HepG2 (cell line): ENCODE results near the gene PSMD10. TPM values are rescaled to one million over a fixed set of nuclear protein-coding genes. Genes with fewer than 3 reads are reported as not detected.

Experiments used
- ATAC-seq: fragments of 200-7000 bp; cut with Tn5 transposase; 3 replicates; pipeline ENCODE4 v1.9.1; 2020; ENCODE audit warnings: mild to moderate bottlenecking, moderate library complexity
- BruUV-seq: library from RNA; stranded (reverse); fragments of 400-500 nt; replicated peaks from 2 replicates; lab custom pipeline; 2021; lab: Mats Ljungman, UMichigan
- CTCF ChIA-PET: fragments of 300-600 bp; formaldehyde crosslinking; extraction: SDS; loops from one replicate; lab custom pipeline; 2021; ENCODE audit warnings: low total read pairs, inconsistent platforms, low intra/inter-chr PET ratio; lab: Yijun Ruan, JAX
- POLR2A ChIA-PET: fragments of 350-600 bp; sonication (Branson Sonifier 250); formaldehyde crosslinking; loops from one replicate; lab custom pipeline; 2020; ENCODE audit warnings: antibody characterized with exemption, inconsistent platforms; lab: Yijun Ruan, JAX
- DNase-seq: peaks from one replicate; pipeline ENCODE4 v3.0.0-alpha.2; 2015; ENCODE audit warnings: low spot score
- FAIRE-seq: peaks from 3 replicates; lab custom pipeline; 2011; peaks lifted over from hg19 to GRCh38; lab: Jason Lieb, UNC
- H2AFZ ChIP-seq: one replicate; pipeline ENCODE4 v1.6.1; 2011; ENCODE audit warnings: low read length, inconsistent platforms
- H3K27ac ChIP-seq: fragments of 300-600 bp; 3 replicates; pipeline ENCODE4 v1.8.0; 2011; ENCODE audit warnings: mixed run types, mild to moderate bottlenecking, mixed read lengths, low read length, inconsistent platforms; ENCODE audit not compliant: insufficient read depth; ENCODE audit errors: extremely low read length
- H3K27me3 ChIP-seq, 2 experiments: fragments of 200-600 bp in 1 of 2; 2 replicates in 1 of 2; 3 replicates in 1 of 2; pipeline versions ENCODE4 v1.6.0 to v1.8.0; 2011; ENCODE audit warnings: low read length in 2 of 2, mild to moderate bottlenecking in 2 of 2, moderate library complexity in 2 of 2, inconsistent platforms in 1 of 2; ENCODE audit not compliant: insufficient read depth in 2 of 2, control insufficient read depth in 1 of 2
- H3K36me3 ChIP-seq, 2 experiments: fragments of 200-600 bp in 1 of 2; replicated peaks in 1 of 2; 2 replicates in 1 of 2; 3 replicates in 1 of 2; pipeline versions ENCODE4 v1.5.1 to v1.8.0; 2011; ENCODE audit warnings: low read length in 2 of 2, inconsistent platforms in 1 of 2; ENCODE audit not compliant: insufficient read depth in 2 of 2, control insufficient read depth in 1 of 2
- H3K4me1 ChIP-seq: 2 replicates; pipeline ENCODE4 v1.5.1; 2012; ENCODE audit warnings: low read length, inconsistent platforms; ENCODE audit not compliant: insufficient read depth
- H3K4me2 ChIP-seq: 2 replicates; pipeline ENCODE4 v1.6.0; 2011; ENCODE audit warnings: low read depth, low read length, inconsistent platforms
- H3K4me3 ChIP-seq, 3 experiments: fragments of 200-600 bp in 1 of 3; sonication (generic), shearing (Covaris generic) in 1 of 3; replicated peaks in 1 of 3; 2 replicates each; pipeline ENCODE4 v1.5.1; 2011 to 2016; ENCODE audit warnings: low read length in 3 of 3, inconsistent platforms in 2 of 3, low read depth in 2 of 3, mild to moderate bottlenecking in 2 of 3, control low read depth in 1 of 3, mixed read lengths in 1 of 3; ENCODE audit not compliant: insufficient read depth in 1 of 3
- H3K79me2 ChIP-seq: one replicate; pipeline ENCODE4 v1.6.1; 2011; ENCODE audit warnings: low read length, inconsistent platforms; ENCODE audit not compliant: insufficient read depth
- H3K9ac ChIP-seq: 2 replicates; pipeline ENCODE4 v1.6.0; 2011; ENCODE audit warnings: mild to moderate bottlenecking, low read depth, low read length, inconsistent platforms; ENCODE audit not compliant: insufficient read depth
- H3K9me3 ChIP-seq: 2 replicates; pipeline ENCODE4 v1.5.1; 2012; ENCODE audit warnings: mild to moderate bottlenecking, low read length
- H4K20me1 ChIP-seq: 2 replicates; pipeline ENCODE4 v1.6.0; 2011; ENCODE audit warnings: inconsistent platforms, mild to moderate bottlenecking, low read length, moderate library complexity; ENCODE audit not compliant: insufficient read depth
- CHD2 ChIP-seq: IDR thresholded peaks from 2 replicates; pipeline ENCODE4 v1.6.1; 2011; ENCODE audit warnings: low read depth, low read length, improper control_type of control experiment
- DPF2 ChIP-seq: sonication (generic); formaldehyde crosslinking; IDR thresholded peaks from 2 replicates; pipeline ENCODE4 v1.4.0; 2020; ENCODE audit warnings: mild to moderate bottlenecking, low read depth, missing genetic modification reagents, borderline replicate concordance
- GATAD2A ChIP-seq: IDR thresholded peaks from 2 replicates; pipeline ENCODE4 v1.6.1; 2016
- GTF3A ChIP-seq: sonication (generic); formaldehyde crosslinking; conservative IDR thresholded peaks from 2 replicates; pipeline ENCODE4 v1.4.0; 2020; ENCODE audit warnings: mild to moderate bottlenecking, missing genetic modification reagents
- HMGA1 ChIP-seq: sonication (generic); formaldehyde crosslinking; conservative IDR thresholded peaks from 2 replicates; pipeline ENCODE4 v1.4.0; 2020; ENCODE audit warnings: missing genetic modification reagents
- KMT2A ChIP-seq: sonication (generic); formaldehyde crosslinking; IDR thresholded peaks from 2 replicates; pipeline ENCODE4 v1.4.0; 2020; ENCODE audit warnings: missing genetic modification reagents
- MTF1 ChIP-seq: sonication (generic); formaldehyde crosslinking; IDR thresholded peaks from 2 replicates; pipeline ENCODE4 v1.5.0; 2020; ENCODE audit warnings: missing genetic modification reagents
- PPARG ChIP-seq: conservative IDR thresholded peaks from 2 replicates; pipeline ENCODE4 v1.6.1; 2016; ENCODE audit warnings: missing biosample characterization, missing genetic modification reagents
- REPIN1 ChIP-seq: sonication (generic); formaldehyde crosslinking; IDR thresholded peaks from 2 replicates; pipeline ENCODE4 v1.8.0; 2022; ENCODE audit warnings: missing genetic modification reagents, low read depth, mild to moderate bottlenecking, borderline replicate concordance
- SKI ChIP-seq: fragments of 450-650 bp; IDR thresholded peaks from one replicate; pipeline ENCODE4 v1.6.1; 2018; ENCODE audit warnings: mild to moderate bottlenecking; ENCODE audit not compliant: partially characterized antibody
- TCF12 ChIP-seq, 2 experiments: fragments of 450-650 bp in 1 of 2; sonication (generic) in 1 of 2; formaldehyde crosslinking in 1 of 2; IDR thresholded peaks; 2 replicates each; pipeline versions ENCODE4 v1.6.1 to v1.8.0; 2017 to 2022; ENCODE audit warnings: antibody characterized with exemption in 1 of 2, mild to moderate bottlenecking in 1 of 2, missing genetic modification reagents in 1 of 2, moderate library complexity in 1 of 2
- XRCC5 ChIP-seq: fragments of 200-400 bp; formaldehyde crosslinking; optimal IDR thresholded peaks from 2 replicates; pipeline ENCODE3; 2017; ENCODE audit warnings: mild to moderate bottlenecking, low read length
- ZNF138 ChIP-seq: sonication (generic); formaldehyde crosslinking; IDR thresholded peaks from 2 replicates; pipeline ENCODE4 v1.5.0; 2020; ENCODE audit warnings: mild to moderate bottlenecking, low read depth, missing genetic modification reagents
- ZNF235 ChIP-seq: sonication (generic); formaldehyde crosslinking; IDR thresholded peaks from 2 replicates; pipeline ENCODE4 v1.8.1; 2023; ENCODE audit warnings: mild to moderate bottlenecking, missing genetic modification reagents, borderline replicate concordance
- ZNF329 ChIP-seq: sonication (generic); formaldehyde crosslinking; IDR thresholded peaks from 2 replicates; pipeline ENCODE4 v1.9.0; 2021; ENCODE audit warnings: low read depth, mild to moderate bottlenecking, missing genetic modification reagents
- ZNF768 ChIP-seq: sonication (generic); formaldehyde crosslinking; IDR thresholded peaks from 2 replicates; pipeline ENCODE4 v1.4.0; 2020; ENCODE audit warnings: missing genetic modification reagents
- WGBS: methylation state at CpG from one replicate; pipeline ENCODE4 v1.1.6; 2017; ENCODE audit warnings: low lambda C conversion rate; 5-methylcytosine and 5-hydroxymethylcytosine counted together
- in situ Hi-C: cut with HindIII; loops from 2 replicates; pipeline ENCODE4 v1.10.0; 2017; ENCODE audit warnings: low pct_unique_long_range_greater_than_20kb; ENCODE audit not compliant: extremely low pct_ligation_motif_present
- intact Hi-C: fragments of 100-400 bp; cut with micrococcal nuclease; formaldehyde crosslinking; loops from one replicate; pipeline ENCODE4 v1.10.0; 2022; ENCODE audit not compliant: unreplicated experiment
- polyA plus RNA-seq, 8 experiments: library from polyadenylated mRNA; depleted of rRNA in 3 of 8; stranded (reverse) in 7 of 8; unstranded in 1 of 8; fragments of >200 nt; fragmentation: Illumina TruSeq in 4 of 8; extraction: Trizol in 4 of 8; gene quantifications; 2 replicates each; pipeline versions ENCODE4 v1.2.1 to v1.2.3, GENCODE V29; 2011 to 2016; ENCODE audit warnings: low read depth in 4 of 8, missing spikeins in 1 of 8, mixed read lengths in 1 of 8; ENCODE audit not compliant: insufficient read depth in 1 of 8
- total RNA-seq, 5 experiments: library from RNA; depleted of rRNA; stranded (reverse); fragments of >200 nt; fragmentation: Illumina TruSeq; extraction: Trizol; gene quantifications; 2 replicates each; pipeline ENCODE4 v1.2.3, GENCODE V29; 2016; ENCODE audit warnings: low read depth in 1 of 5
- TF ChIP-seq, protein P1 (sequence below): sonication (generic); formaldehyde crosslinking; IDR thresholded peaks from 2 replicates; pipeline ENCODE4 v1.5.0; 2020; ENCODE audit warnings: mild to moderate bottlenecking, missing genetic modification reagents
- TF ChIP-seq, protein P2 (sequence below): IDR thresholded peaks from 2 replicates; pipeline ENCODE4 v1.6.1; 2016
- TF ChIP-seq, protein P3 (sequence below): sonication (generic); formaldehyde crosslinking; IDR thresholded peaks from 2 replicates; pipeline ENCODE4 v1.4.0; 2020; ENCODE audit warnings: low read depth, mild to moderate bottlenecking, missing genetic modification reagents
- TF ChIP-seq, protein P4 (sequence below): conservative IDR thresholded peaks from 2 replicates; pipeline ENCODE4 v1.6.1; 2018; ENCODE audit warnings: missing genetic modification reagents

The PSMD10 gene
- total and polyA plus RNA-seq, 2 of the 13 experiments (the other 11 are each of a cell fraction or from before 2014, with no cell fraction given), result 56.4 to 65.3 TPM

DNA sequence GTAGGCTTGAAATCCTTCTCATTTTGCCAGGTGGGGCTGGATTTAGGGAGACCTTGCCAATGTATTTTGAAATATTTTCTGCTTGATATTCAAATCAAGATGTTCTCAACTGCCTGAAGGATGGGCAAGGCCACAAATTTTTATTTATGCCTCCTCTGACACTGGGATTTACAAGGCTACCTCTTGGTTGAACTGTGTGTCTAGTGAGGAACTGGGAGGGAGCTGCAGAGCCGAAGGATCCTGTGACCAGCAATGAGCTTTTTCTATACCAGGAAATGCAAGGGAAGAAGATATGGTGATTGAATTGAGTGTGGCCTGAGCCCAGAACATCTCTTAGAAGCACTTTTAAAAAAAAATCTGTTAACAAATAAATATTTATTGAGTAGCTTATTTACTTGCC lies 31.5 kb downstream of the PSMD10 start:
- POLR2A ChIA-PET, result no interaction called here
- no peaks in the 10 kb centered on the region for H4K20me1 ChIP-seq
- no peak overlapping the region for H3K27ac ChIP-seq
- H3K4me2 ChIP-seq, result no peak overlapping the region
- intact Hi-C loops (no loop called here), in situ Hi-C loops (no loop called here)
- WGBS, result no CpG with 5 or more reads among the region's 1 CpG
- no peaks in the 10 kb centered on the region for H3K4me1 ChIP-seq
- DNase-seq (no peak), ATAC-seq (no peak), FAIRE-seq (no peak)
- CTCF ChIA-PET, result no interaction called here
- H3K4me3 ChIP-seq, result no peak overlapping the region
- H3K9me3 ChIP-seq, result no peaks in the 10 kb centered on the region
- TF ChIP-seq DPF2 (CRISPR knock-in tag) (no peak), TCF12 (IDR thresholded peaks at IDR 0.05) (no peak), TCF12 (CRISPR knock-in tag; IDR thresholded peaks at IDR 0.05) (no peak), ZNF235 (CRISPR knock-in tag) (no peak), GTF3A (CRISPR knock-in tag) (no peak), HMGA1 (CRISPR knock-in tag) (no peak), ZNF138 (CRISPR knock-in tag) (no peak), ZNF768 (CRISPR knock-in tag) (no peak), SKI (no peak), MTF1 (CRISPR knock-in tag) (no peak), XRCC5 (no peak), KMT2A (CRISPR knock-in tag) (no peak), CHD2 (no peak), ZNF329 (CRISPR knock-in tag) (no peak), REPIN1 (no peak), PPARG (no peak), GATAD2A (CRISPR knock-in tag) (no peak)
- TF ChIP-seq, protein P1, sequence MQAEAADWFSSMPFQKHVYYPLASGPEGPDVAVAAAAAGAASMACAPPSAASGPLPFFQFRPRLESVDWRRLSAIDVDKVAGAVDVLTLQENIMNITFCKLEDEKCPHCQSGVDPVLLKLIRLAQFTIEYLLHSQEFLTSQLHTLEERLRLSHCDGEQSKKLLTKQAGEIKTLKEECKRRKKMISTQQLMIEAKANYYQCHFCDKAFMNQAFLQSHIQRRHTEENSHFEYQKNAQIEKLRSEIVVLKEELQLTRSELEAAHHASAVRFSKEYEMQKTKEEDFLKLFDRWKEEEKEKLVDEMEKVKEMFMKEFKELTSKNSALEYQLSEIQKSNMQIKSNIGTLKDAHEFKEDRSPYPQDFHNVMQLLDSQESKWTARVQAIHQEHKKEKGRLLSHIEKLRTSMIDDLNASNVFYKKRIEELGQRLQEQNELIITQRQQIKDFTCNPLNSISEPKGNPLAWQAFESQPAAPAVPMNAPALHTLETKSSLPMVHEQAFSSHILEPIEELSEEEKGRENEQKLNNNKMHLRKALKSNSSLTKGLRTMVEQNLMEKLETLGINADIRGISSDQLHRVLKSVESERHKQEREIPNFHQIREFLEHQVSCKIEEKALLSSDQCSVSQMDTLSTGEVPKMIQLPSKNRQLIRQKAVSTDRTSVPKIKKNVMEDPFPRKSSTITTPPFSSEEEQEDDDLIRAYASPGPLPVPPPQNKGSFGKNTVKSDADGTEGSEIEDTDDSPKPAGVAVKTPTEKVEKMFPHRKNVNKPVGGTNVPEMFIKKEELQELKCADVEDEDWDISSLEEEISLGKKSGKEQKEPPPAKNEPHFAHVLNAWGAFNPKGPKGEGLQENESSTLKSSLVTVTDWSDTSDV (CRISPR knock-in tag), result no peak
- TF ChIP-seq, protein P2, sequence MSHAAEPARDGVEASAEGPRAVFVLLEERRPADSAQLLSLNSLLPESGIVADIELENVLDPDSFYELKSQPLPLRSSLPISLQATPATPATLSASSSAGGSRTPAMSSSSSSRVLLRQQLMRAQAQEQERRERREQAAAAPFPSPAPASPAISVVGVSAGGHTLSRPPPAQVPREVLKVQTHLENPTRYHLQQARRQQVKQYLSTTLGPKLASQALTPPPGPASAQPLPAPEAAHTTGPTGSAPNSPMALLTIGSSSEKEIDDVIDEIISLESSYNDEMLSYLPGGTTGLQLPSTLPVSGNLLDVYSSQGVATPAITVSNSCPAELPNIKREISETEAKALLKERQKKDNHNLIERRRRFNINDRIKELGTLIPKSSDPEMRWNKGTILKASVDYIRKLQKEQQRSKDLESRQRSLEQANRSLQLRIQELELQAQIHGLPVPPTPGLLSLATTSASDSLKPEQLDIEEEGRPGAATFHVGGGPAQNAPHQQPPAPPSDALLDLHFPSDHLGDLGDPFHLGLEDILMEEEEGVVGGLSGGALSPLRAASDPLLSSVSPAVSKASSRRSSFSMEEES (CRISPR knock-in tag), result no peak
- TF ChIP-seq, protein P3, sequence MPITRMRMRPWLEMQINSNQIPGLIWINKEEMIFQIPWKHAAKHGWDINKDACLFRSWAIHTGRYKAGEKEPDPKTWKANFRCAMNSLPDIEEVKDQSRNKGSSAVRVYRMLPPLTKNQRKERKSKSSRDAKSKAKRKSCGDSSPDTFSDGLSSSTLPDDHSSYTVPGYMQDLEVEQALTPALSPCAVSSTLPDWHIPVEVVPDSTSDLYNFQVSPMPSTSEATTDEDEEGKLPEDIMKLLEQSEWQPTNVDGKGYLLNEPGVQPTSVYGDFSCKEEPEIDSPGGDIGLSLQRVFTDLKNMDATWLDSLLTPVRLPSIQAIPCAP, result no peak
- TF ChIP-seq, protein P4, sequence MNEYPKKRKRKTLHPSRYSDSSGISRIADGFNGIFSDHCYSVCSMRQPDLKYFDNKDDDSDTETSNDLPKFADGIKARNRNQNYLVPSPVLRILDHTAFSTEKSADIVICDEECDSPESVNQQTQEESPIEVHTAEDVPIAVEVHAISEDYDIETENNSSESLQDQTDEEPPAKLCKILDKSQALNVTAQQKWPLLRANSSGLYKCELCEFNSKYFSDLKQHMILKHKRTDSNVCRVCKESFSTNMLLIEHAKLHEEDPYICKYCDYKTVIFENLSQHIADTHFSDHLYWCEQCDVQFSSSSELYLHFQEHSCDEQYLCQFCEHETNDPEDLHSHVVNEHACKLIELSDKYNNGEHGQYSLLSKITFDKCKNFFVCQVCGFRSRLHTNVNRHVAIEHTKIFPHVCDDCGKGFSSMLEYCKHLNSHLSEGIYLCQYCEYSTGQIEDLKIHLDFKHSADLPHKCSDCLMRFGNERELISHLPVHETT (CRISPR knock-in tag), result no peak
- no peaks in the 10 kb centered on the region for H3K27me3 ChIP-seq
- H3K36me3 ChIP-seq, result no peaks in the 10 kb centered on the region
- BruUV-seq, result no TSS peak
- no peaks in the 10 kb centered on the region for H3K79me2 ChIP-seq
- H2AFZ ChIP-seq, result no peak overlapping the region
- H3K9ac ChIP-seq, result no peak overlapping the region
